ENCODE results near the gene CCDC92B. TPM values are rescaled to one million over a fixed set of nuclear protein-coding genes. Genes with fewer than 3 reads are reported as not detected.

CCDC92B gene
- total RNA-seq, 4 donors from 2014 or later, result 0.30 TPM; not detected in 3

GRCh38 chr17:2778489-2778888, 29.0 kb upstream of the CCDC92B start:
- H3K4me3 ChIP-seq, result no peak overlapping the region
- H3K27me3 ChIP-seq, result peaks cover 0 to 54% of the 10 kb centered on the region in 2 donors
- peaks cover 0 to 10% (median 3%) of the 10 kb centered on the region in 4 donors for H3K4me1 ChIP-seq
- no peaks in the 10 kb centered on the region for H3K36me3 ChIP-seq
- TF ChIP-seq POLR2A (IDR thresholded peaks at IDR 0.05) (no peak), EP300 (IDR thresholded peaks at IDR 0.05) (no peak)
- TF ChIP-seq, protein P1, sequence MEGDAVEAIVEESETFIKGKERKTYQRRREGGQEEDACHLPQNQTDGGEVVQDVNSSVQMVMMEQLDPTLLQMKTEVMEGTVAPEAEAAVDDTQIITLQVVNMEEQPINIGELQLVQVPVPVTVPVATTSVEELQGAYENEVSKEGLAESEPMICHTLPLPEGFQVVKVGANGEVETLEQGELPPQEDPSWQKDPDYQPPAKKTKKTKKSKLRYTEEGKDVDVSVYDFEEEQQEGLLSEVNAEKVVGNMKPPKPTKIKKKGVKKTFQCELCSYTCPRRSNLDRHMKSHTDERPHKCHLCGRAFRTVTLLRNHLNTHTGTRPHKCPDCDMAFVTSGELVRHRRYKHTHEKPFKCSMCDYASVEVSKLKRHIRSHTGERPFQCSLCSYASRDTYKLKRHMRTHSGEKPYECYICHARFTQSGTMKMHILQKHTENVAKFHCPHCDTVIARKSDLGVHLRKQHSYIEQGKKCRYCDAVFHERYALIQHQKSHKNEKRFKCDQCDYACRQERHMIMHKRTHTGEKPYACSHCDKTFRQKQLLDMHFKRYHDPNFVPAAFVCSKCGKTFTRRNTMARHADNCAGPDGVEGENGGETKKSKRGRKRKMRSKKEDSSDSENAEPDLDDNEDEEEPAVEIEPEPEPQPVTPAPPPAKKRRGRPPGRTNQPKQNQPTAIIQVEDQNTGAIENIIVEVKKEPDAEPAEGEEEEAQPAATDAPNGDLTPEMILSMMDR (IDR thresholded peaks at IDR 0.05), result no peak
- WGBS, 2 donors, result 56 to 75% methylated on average over 5 to 6 of the region's 6 CpGs
- DNase-seq (ENCODE audit: low spot score in 2 of 2), result no peak
- no peak overlapping the region for H3K27ac ChIP-seq
- H3K9me3 ChIP-seq, result peaks cover 0 to 3% (median 0%) of the 10 kb centered on the region in 4 donors

DNA sequence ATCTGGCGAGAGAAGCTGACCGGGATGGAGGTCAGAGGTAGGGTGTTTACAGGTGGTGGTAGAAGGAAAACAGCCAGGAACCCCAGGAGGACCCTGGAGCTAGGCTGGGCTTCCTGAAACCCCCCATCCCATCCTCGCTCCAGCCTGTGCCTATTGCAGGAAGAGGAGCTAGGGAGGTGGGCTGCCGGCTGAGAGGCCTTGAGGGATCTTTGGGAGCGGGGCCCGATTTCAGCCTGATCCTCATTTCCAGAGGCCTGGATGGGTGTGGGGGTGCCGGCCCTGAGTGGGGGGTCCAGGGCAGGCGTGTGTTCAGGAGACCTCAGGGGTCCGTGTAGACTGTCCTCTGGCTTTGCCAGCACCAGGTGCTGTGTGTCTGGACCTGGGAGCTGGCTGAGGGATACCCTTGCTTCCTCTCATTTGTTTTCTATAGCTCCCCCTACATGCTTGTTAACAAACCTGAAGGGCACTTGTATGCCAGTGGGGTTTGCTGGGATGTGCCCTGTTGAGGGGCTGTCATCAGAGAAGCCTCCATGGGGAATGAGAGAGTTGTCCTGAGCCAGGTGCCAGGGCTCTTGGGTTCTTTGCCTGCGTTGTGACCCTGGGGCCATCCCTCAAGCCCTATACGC, 27.9 kb upstream of the CCDC92B start:
- Histone ChIP-seq H3K27me3 (peaks cover 0 to 60% of the 10 kb centered on the region in 2 donors), H3K36me3 (no peaks in the 10 kb centered on the region), H3K4me1 (peaks cover 0 to 10% (median 3%) of the 10 kb centered on the region in 4 donors), H3K27ac (no peak overlapping the region), H3K4me3 (no peak overlapping the region), H3K9me3 (no peaks in the 10 kb centered on the region)
- TF ChIP-seq POLR2A (IDR thresholded peaks at IDR 0.05) (no peak), EP300 (IDR thresholded peaks at IDR 0.05) (no peak)
- TF ChIP-seq, protein P1 (IDR thresholded peaks at IDR 0.05), result no peak
- no peak for DNase-seq (ENCODE audit: low spot score in 2 of 2)
- 25 to 32% methylated on average over 8 to 10 of the region's 11 CpGs for WGBS, 2 donors

DNA sequence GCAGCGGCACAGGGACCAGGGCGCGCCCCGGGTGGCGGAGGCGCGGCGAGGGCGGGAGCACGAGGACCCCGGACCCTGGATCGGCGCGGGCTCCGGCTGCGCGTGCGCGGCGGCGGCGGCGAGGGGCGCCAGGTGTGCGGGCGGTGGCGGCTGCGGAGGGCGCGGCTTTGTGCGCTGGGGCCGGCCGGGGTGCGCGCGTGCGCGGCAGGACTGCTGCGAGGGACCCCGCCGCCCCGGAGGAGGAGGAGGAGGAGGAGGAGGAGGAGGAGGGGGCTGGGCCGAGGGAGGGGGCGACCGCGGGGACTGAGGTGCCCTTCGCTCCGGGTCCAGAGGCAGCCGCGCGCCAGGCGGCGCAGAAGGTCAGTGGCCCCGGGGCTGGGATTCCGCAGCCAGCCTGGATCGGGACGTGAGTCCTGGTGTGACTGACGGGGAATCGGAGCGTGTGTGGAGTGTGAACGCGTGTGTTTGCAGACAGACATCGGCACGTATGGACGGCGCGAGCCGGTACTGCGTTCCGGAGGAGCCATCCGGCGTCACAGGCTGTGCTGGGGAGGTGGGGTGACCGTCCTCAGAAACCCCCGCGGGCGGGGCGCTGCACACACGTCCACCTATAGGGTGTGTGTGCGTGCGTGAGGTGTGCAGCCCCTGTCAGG, 27.3 kb upstream of the CCDC92B start:
- 1% methylated on average over 28 to 45 of the region's 80 CpGs for WGBS, 2 donors
- DNase-seq (ENCODE audit: low spot score in 2 of 2), result no peak
- peaks cover 0 to 60% of the 10 kb centered on the region in 2 donors for H3K27me3 ChIP-seq
- H3K27ac ChIP-seq, result no peak overlapping the region
- no peaks in the 10 kb centered on the region for H3K9me3 ChIP-seq
- peaks cover 0 to 10% (median 3%) of the 10 kb centered on the region in 4 donors for H3K4me1 ChIP-seq
- TF ChIP-seq POLR2A (IDR thresholded peaks at IDR 0.05), result no peak
- TF ChIP-seq, protein P1 (IDR thresholded peaks at IDR 0.05), result no peak
- TF ChIP-seq EP300 (IDR thresholded peaks at IDR 0.05), result no peak
- no peaks in the 10 kb centered on the region for H3K36me3 ChIP-seq
- H3K4me3 ChIP-seq, result peak overlapping the region in 1 of 4 donors; percentile 15

DNA sequence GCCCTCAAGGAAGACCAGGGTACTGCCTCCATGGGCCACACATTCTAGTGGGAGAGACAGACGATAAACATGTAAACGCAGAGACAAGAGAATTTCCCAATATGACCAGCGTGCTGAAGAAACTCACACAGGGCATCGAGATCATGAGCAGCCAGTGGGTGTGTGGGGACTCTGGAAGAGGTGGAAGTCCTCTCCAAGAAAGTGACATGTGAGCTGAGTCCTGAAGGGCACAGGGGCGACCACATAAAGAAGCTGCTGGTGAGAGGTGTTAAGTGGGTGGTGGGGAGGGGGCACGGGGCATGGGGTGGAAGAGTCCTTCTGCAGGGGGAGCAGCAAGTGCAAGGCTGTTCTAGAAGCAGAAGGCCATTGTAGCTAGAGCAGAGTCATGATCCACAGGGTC, 25.8 kb upstream of the CCDC92B start:
- Histone ChIP-seq H3K9me3 (no peaks in the 10 kb centered on the region), H3K27me3 (peaks cover 0 to 56% of the 10 kb centered on the region in 2 donors), H3K36me3 (no peaks in the 10 kb centered on the region)

More for the DNA sequence above, 25.8 kb upstream of the CCDC92B start:
- no peak for DNase-seq (ENCODE audit: low spot score in 2 of 2)
- TF ChIP-seq POLR2A (IDR thresholded peaks at IDR 0.05) (no peak), EP300 (IDR thresholded peaks at IDR 0.05) (no peak)
- TF ChIP-seq, protein P1 (IDR thresholded peaks at IDR 0.05), result no peak
- Histone ChIP-seq H3K4me1 (peaks cover 0 to 10% (median 3%) of the 10 kb centered on the region in 4 donors), H3K4me3 (no peak overlapping the region), H3K27ac (no peak overlapping the region)
- 75 to 76% methylated on average over 6 of the region's 6 CpGs for WGBS, 2 donors

All from tibial nerve (tissue), 4 donors.